SK-N-SH (cell line): ENCODE measurements around the gene C1orf159. TPM values are rescaled to one million over a fixed set of nuclear protein-coding genes. Genes with fewer than 3 reads are reported as not detected.

Experiments used
- CTCF ChIA-PET: fragments of 300-600, 350-600 bp; formaldehyde crosslinking; extraction: SDS; loops from one replicate; lab custom pipeline; 2021; lab: Yijun Ruan, JAX
- POLR2A ChIA-PET: fragments of 350-600 bp; sonication (Branson Sonifier 250); formaldehyde crosslinking; extraction: SDS; loops from one replicate; lab custom pipeline; 2020; ENCODE audit warnings: antibody characterized with exemption, inconsistent platforms; lab: Yijun Ruan, JAX
- DNase-seq: peaks from one replicate; pipeline ENCODE4 v3.0.0; 2012
- H2AFZ ChIP-seq: fragments of 200-600 bp; sonication (generic); 2 replicates; pipeline ENCODE4 v1.8.1; 2016; ENCODE audit warnings: antibody characterized with exemption, mild to moderate bottlenecking, low read depth
- H3F3A ChIP-seq: fragments of 200-600 bp; sonication (generic); replicated peaks from 2 replicates; pipeline ENCODE3; 2016; ENCODE audit warnings: antibody characterized with exemption, mild to moderate bottlenecking; ENCODE audit not compliant: insufficient read depth
- H3K27ac ChIP-seq, 2 experiments: fragments of 200-500 bp in 1 of 2; fragments of 200-600 bp in 1 of 2; sonication (Bioruptor generic) in 1 of 2; sonication (generic), shearing (Covaris generic) in 1 of 2; 2 replicates each; pipeline versions ENCODE4 v1.5.1 to v1.6.1; 2014 to 2016; ENCODE audit warnings: low read depth in 2 of 2, inconsistent platforms in 1 of 2, low read length in 1 of 2, mild to moderate bottlenecking in 1 of 2, mixed read lengths in 1 of 2
- H3K27me3 ChIP-seq: fragments of 200-600 bp; sonication (generic), shearing (Covaris generic); 2 replicates; pipeline ENCODE4 v1.6.1; 2016; ENCODE audit warnings: mixed run types; ENCODE audit not compliant: insufficient read depth
- H3K36me3 ChIP-seq, 2 experiments: fragments of 200-500 bp in 1 of 2; fragments of 200-600 bp in 1 of 2; sonication (Bioruptor generic) in 1 of 2; sonication (generic) in 1 of 2; replicated peaks in 1 of 2; 2 replicates each; pipeline versions ENCODE3 to v1.5.1; 2014 to 2016; ENCODE audit warnings: low read length in 1 of 2, mild to moderate bottlenecking in 1 of 2; ENCODE audit not compliant: insufficient read depth in 2 of 2, control insufficient read depth in 1 of 2
- H3K4me1 ChIP-seq, 2 experiments: fragments of 200-500 bp in 1 of 2; fragments of 200-600 bp in 1 of 2; sonication (Bioruptor generic) in 1 of 2; sonication (generic), shearing (Covaris generic) in 1 of 2; 2 replicates each; pipeline versions ENCODE4 v1.5.1 to v1.6.1; 2014 to 2016; ENCODE audit warnings: low read depth in 1 of 2, low read length in 1 of 2, mixed run types in 1 of 2; ENCODE audit not compliant: insufficient read depth in 2 of 2, control insufficient read depth in 1 of 2
- H3K4me2 ChIP-seq: fragments of 200-600 bp; sonication (generic), shearing (Covaris generic); 2 replicates; pipeline ENCODE4 v1.6.1; 2017; ENCODE audit warnings: mixed run types
- H3K4me3 ChIP-seq, 2 experiments: fragments of 200-500 bp in 1 of 2; fragments of 200-600 bp in 1 of 2; sonication (Bioruptor generic) in 1 of 2; sonication (generic), shearing (Covaris generic) in 1 of 2; 2 replicates each; pipeline versions ENCODE4 v1.5.1 to v1.8.1; 2014 to 2016; ENCODE audit warnings: low read depth in 2 of 2, inconsistent platforms in 1 of 2, low read length in 1 of 2, mild to moderate bottlenecking in 1 of 2, mixed read lengths in 1 of 2, moderate library complexity in 1 of 2
- H3K79me2 ChIP-seq: fragments of 200-600 bp; sonication (generic); 2 replicates; pipeline ENCODE4 v1.8.1; 2017; ENCODE audit warnings: mild to moderate bottlenecking; ENCODE audit not compliant: insufficient read depth
- H3K9ac ChIP-seq: fragments of 200-600 bp; sonication (generic); 2 replicates; pipeline ENCODE4 v1.6.1; 2017; ENCODE audit warnings: mixed run types
- H3K9me2 ChIP-seq: fragments of 200-600 bp; sonication (generic); 2 replicates; pipeline ENCODE4 v1.6.1; 2017; ENCODE audit warnings: mixed run types
- H3K9me3 ChIP-seq: fragments of 200-600 bp; sonication (generic); 2 replicates; pipeline ENCODE4 v1.6.1; 2017; ENCODE audit warnings: mixed run types, mild to moderate bottlenecking, moderate library complexity
- H4K20me1 ChIP-seq: fragments of 200-600 bp; sonication (generic); 2 replicates; pipeline ENCODE4 v1.6.1; 2017; ENCODE audit warnings: mild to moderate bottlenecking, mixed run types; ENCODE audit not compliant: insufficient read depth
- EP300 ChIP-seq, 2 experiments: IDR thresholded peaks; 2 replicates each; pipeline versions ENCODE4 v1.4.0 to v1.6.1; 2012; ENCODE audit warnings: borderline replicate concordance in 1 of 2, low read depth in 1 of 2, low read length in 1 of 2
- FOXJ3 ChIP-seq: sonication (generic); formaldehyde crosslinking; IDR thresholded peaks from 2 replicates; pipeline ENCODE4 v1.5.1; 2020; ENCODE audit warnings: mild to moderate bottlenecking, missing genetic modification reagents
- GABPA ChIP-seq: IDR thresholded peaks from 2 replicates; pipeline ENCODE4 v1.4.0; 2012; ENCODE audit warnings: low read depth, mild to moderate bottlenecking
- GATA2 ChIP-seq: sonication (generic); formaldehyde crosslinking; IDR thresholded peaks from 2 replicates; pipeline ENCODE4 v1.5.0; 2020; ENCODE audit warnings: mild to moderate bottlenecking, missing genetic modification reagents
- JUND ChIP-seq: IDR thresholded peaks from 2 replicates; pipeline ENCODE4 v1.4.0; 2012
- NFIC ChIP-seq: IDR thresholded peaks from 2 replicates; pipeline ENCODE4 v1.4.0; 2012; ENCODE audit warnings: borderline replicate concordance
- RCOR1 ChIP-seq: fragments of 150-350 bp; IDR thresholded peaks from 2 replicates; pipeline ENCODE4 v1.6.1; 2017; ENCODE audit warnings: antibody characterized with exemption, low read length
- REST ChIP-seq: IDR thresholded peaks from 2 replicates; pipeline ENCODE4 v1.6.1; 2012; ENCODE audit warnings: mild to moderate bottlenecking, low read depth, low read length, moderate library complexity
- RFX5 ChIP-seq: IDR thresholded peaks from 2 replicates; pipeline ENCODE4 v1.6.1; 2012; ENCODE audit warnings: mild to moderate bottlenecking, improper control_type of control experiment, low read length
- RXRA ChIP-seq: IDR thresholded peaks from 2 replicates; pipeline ENCODE4 v1.4.0; 2012; ENCODE audit warnings: low read depth, mild to moderate bottlenecking, borderline replicate concordance
- SIN3A ChIP-seq: IDR thresholded peaks from 2 replicates; pipeline ENCODE4 v1.6.1; 2012; ENCODE audit warnings: low read depth, mild to moderate bottlenecking, low read length, moderate library complexity, borderline replicate concordance
- SMC3 ChIP-seq: IDR thresholded peaks from 2 replicates; pipeline ENCODE4 v1.6.1; 2012; ENCODE audit warnings: low read depth, low read length, improper control_type of control experiment
- TAF1 ChIP-seq: IDR thresholded peaks from 2 replicates; pipeline ENCODE4 v1.6.1; 2012; ENCODE audit warnings: low read depth, mild to moderate bottlenecking, low read length, moderate library complexity, borderline replicate concordance
- TEAD4 ChIP-seq: IDR thresholded peaks from 2 replicates; pipeline ENCODE4 v1.4.0; 2012; ENCODE audit warnings: mild to moderate bottlenecking, borderline replicate concordance; ENCODE audit not compliant: insufficient read depth
- WGBS: methylation state at CpG from one replicate; pipeline ENCODE4 v1.1.6; 2017; ENCODE audit warnings: low lambda C conversion rate; 5-methylcytosine and 5-hydroxymethylcytosine counted together
- polyA plus RNA-seq, 3 experiments: library from polyadenylated mRNA; depleted of rRNA; stranded (reverse); fragments of >200 nt; gene quantifications; 2 replicates each; pipeline ENCODE4 v1.2.3, GENCODE V29; 2012
- TF ChIP-seq, protein P1 (sequence below): fragments of 150-350 bp; IDR thresholded peaks from 2 replicates; pipeline ENCODE4 v1.6.1; 2017; ENCODE audit warnings: antibody characterized with exemption, low read length, low read depth, borderline replicate concordance
- TF ChIP-seq, protein P2 (sequence below): fragments of 150-350 bp; IDR thresholded peaks from 2 replicates; pipeline ENCODE4 v1.6.1; 2016; ENCODE audit warnings: mild to moderate bottlenecking, low read depth, low read length

Gene C1orf159
- polyA plus RNA-seq, 1 of the 3 experiments (the other 2 are of a cell fraction) = 10.2 TPM

- H3F3A ChIP-seq = peaks cover 13% of the 10 kb centered on the region
- peaks cover 6% of the 10 kb centered on the region; the same call in 1 of the 2 replicates for H4K20me1 ChIP-seq
- no peak overlapping the region; a peak in 1 of 4 replicates for H3K4me3 ChIP-seq
- no peaks in the 10 kb centered on the region for H3K79me2 ChIP-seq
- H2AFZ ChIP-seq = no peak overlapping the region
- no peak for DNase-seq
- TF ChIP-seq NFIC (no peak), FOXJ3 (CRISPR knock-in tag) (no peak), GABPA (no peak), EP300 (IDR thresholded peaks at IDR 0.05; ENCODE audit: borderline replicate concordance in 1 of 2, low read depth in 1 of 2, low read length in 1 of 2) (no peak), JUND (no peak), RCOR1 (no peak), GATA2 (no peak)
- TF ChIP-seq, protein P1, sequence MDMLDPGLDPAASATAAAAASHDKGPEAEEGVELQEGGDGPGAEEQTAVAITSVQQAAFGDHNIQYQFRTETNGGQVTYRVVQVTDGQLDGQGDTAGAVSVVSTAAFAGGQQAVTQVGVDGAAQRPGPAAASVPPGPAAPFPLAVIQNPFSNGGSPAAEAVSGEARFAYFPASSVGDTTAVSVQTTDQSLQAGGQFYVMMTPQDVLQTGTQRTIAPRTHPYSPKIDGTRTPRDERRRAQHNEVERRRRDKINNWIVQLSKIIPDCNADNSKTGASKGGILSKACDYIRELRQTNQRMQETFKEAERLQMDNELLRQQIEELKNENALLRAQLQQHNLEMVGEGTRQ = no peak
- TF ChIP-seq, protein P2, sequence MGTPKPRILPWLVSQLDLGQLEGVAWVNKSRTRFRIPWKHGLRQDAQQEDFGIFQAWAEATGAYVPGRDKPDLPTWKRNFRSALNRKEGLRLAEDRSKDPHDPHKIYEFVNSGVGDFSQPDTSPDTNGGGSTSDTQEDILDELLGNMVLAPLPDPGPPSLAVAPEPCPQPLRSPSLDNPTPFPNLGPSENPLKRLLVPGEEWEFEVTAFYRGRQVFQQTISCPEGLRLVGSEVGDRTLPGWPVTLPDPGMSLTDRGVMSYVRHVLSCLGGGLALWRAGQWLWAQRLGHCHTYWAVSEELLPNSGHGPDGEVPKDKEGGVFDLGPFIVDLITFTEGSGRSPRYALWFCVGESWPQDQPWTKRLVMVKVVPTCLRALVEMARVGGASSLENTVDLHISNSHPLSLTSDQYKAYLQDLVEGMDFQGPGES = no peak
- WGBS = 64% methylated on average over 5 of the region's 24 CpGs
- peaks cover 0 to 8% of the 10 kb centered on the region in 2 experiments; a peak in 1 of 4 replicates for H3K4me1 ChIP-seq
- H3K9ac ChIP-seq = no peak overlapping the region
- H3K4me2 ChIP-seq = peak overlapping the region; percentile 52; the same call in 1 of the 2 replicates
- no peaks in the 10 kb centered on the region for H3K9me2 ChIP-seq
- no peaks in the 10 kb centered on the region for H3K9me3 ChIP-seq
- peaks cover 17% of the 10 kb centered on the region; the same call in 1 of the 2 replicates for H3K27me3 ChIP-seq
- CTCF ChIA-PET = interaction anchor here (0.7 to 15.4 kb wide), 35 partner anchors 8 to 1470 kb away, joined by 3 to 216 read pairs (median 6); partner anchors contain the start of genes AGRN, PERM1 and RNF223
- H3K36me3 ChIP-seq = no peaks in the 10 kb centered on the region
- no peak overlapping the region for H3K27ac ChIP-seq
- POLR2A ChIA-PET = no interaction called here
Observed at GRCh38 chr1:1063261-1063944, 52.5 kb downstream of the C1orf159 start.

DNA sequence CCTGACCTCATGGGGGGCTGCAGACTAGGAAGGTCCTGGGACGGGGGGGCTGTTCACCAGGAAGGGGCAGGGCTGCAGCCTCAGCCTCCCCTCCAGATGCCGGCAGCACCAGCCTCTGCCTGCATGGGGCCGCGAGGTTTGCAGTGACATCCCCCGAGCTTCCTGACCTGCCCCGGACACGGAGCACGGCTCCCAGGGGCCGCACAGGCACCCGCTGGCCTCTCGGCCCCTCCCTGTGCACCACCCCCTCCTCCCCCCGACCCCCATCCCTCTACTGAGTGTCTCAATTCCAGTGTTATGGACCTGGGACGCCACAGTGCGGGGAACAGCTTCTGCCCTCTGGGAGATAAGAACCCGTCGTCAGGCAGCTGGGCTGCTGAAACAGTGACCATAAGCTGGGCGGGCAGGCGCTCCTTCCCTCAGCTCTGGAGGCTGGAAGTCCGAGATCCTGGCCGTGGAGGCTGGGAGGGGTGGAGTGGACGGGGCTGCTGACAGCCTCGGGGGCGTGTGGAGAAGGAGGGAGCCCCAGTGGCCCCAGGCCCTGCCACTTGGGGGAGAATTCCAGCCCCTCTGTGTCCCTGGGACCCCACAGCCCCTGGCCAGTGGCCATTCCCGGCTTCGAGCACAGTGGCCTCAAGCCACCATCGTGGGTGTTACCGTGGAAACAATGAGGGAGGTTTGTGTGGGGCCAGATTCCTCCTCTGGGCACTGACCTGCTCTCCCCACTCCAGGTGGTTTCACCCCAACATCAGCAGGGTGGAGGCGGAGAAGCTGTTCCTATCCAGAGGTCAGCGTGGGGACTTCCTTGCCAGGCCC, 53.3 kb downstream of the C1orf159 start:
- H3K27ac ChIP-seq = no peak overlapping the region
- H3K27me3 ChIP-seq = peaks cover 20% of the 10 kb centered on the region; the same call in 1 of the 2 replicates
- DNase-seq = peak; percentile 67
- H3K9ac ChIP-seq = no peak overlapping the region
- peaks cover 0 to 6% of the 10 kb centered on the region in 2 experiments; a peak in 1 of 4 replicates for H3K4me1 ChIP-seq
- no peak overlapping the region for H3K4me3 ChIP-seq
- POLR2A ChIA-PET = no interaction called here
- H3K4me2 ChIP-seq = no peak overlapping the region
- H3K79me2 ChIP-seq = no peaks in the 10 kb centered on the region
- no peaks in the 10 kb centered on the region for H3K9me3 ChIP-seq
- peaks cover 6% of the 10 kb centered on the region; the same call in 1 of the 2 replicates for H4K20me1 ChIP-seq
- H3K36me3 ChIP-seq = no peaks in the 10 kb centered on the region
- no peak overlapping the region for H2AFZ ChIP-seq
- WGBS = 21% methylated on average over 14 of the region's 29 CpGs
- CTCF ChIA-PET = interaction anchor here (0.8 to 15.4 kb wide), 27 partner anchors 10 to 228 kb away, joined by 3 to 216 read pairs (median 5); partner anchors contain the start of genes AGRN, PERM1 and RNF223
- H3F3A ChIP-seq = peaks cover 13% of the 10 kb centered on the region
- H3K9me2 ChIP-seq = no peaks in the 10 kb centered on the region
- TF ChIP-seq SIN3A (no peak), RXRA (no peak), SMC3 (no peak), TEAD4 (no peak), TAF1 (no peak), RFX5 (no peak), REST (no peak)
- TF ChIP-seq, all 33 proteins: peak for 0
